ENCODE data around the gene WNT6. TPM values are rescaled to one million over a fixed set of nuclear protein-coding genes. Genes with fewer than 3 reads are reported as not detected.

Gene WNT6
- total RNA-seq (2014; rRNA removed), result not detected in 2 replicates
- percentile 6 among the genes with signal in this experiment for Bru-seq, nascent RNA
- BruChase-seq, experiment 1, labeled RNA remaining after a 6-hour chase, result percentile 5 among the genes with signal in this experiment
- BruChase-seq, experiment 2, labeled RNA remaining after a 2-hour chase, result percentile 8 among the genes with signal in this experiment
- long read RNA-seq, result 0 reads

DNA sequence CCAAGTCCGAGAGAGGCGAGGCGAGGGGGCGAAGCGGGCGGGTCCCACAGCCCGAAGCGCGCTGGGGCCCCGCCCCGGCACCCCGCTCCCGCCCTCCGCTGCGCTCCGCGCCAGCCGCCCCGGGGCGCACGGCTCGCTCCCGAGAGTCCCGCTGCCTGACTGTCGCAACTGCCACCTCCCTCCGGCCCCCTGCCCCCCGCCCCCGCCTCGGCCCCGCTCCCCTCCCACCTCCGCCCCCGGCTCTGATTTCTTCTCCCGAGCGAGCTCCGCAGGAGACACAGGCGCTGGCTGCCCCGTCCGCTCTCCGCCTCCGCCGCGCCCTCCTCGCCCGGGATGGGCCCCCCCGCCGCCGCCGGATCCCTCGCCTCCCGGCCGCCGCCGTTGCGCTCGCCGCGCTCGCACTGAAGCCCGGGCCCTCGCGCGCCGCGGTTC is at the start of gene WNT6:
WNT6 (plus strand) TSS at position 250 of the 432 bp plus-strand sequence. CDS start 233 bp downstream, outside the sequence.
- no peak for DNase-seq
- Histone ChIP-seq H3F3A (ENCODE audit: low read length, unreplicated experiment) (no peaks in the 10 kb centered on the region), H3K9me2 (replicated peaks; ENCODE audit: low read length) (no peaks in the 10 kb centered on the region), H3K27ac (ENCODE audit: low read length) (no peak within 1 kb of the TSS), H3K4me3 (ENCODE audit: low read length) (peak within 1 kb of the TSS; percentile 53; the same call in 1 of the 2 replicates), H3K4me1 (ENCODE audit: insufficient read depth, low read length) (no peaks in the 10 kb centered on the region), H2AFZ (ENCODE audit: low read length) (peak within 1 kb of the TSS; percentile 42; the same call in 1 of the 2 replicates), H3K36me3 (ENCODE audit: low read depth, low read length) (no peaks in the 10 kb centered on the region), H3K79me2 (ENCODE audit: low read length) (no peaks in the 10 kb centered on the region), H3K27me3 (ENCODE audit: low read length) (peaks cover 30% of the 10 kb centered on the region), H4K20me1 (ENCODE audit: low read length) (no peaks in the 10 kb centered on the region), H3K9me3 (ENCODE audit: low read length) (no peaks in the 10 kb centered on the region), H3K9ac (ENCODE audit: low read length) (no peak within 1 kb of the TSS), H3K4me2 (ENCODE audit: low read length) (peak within 1 kb of the TSS; percentile 71)
- POLR2A ChIA-PET (ENCODE audit: unreplicated experiment), result no interaction called here
- intact Hi-C loops (cut with micrococcal nuclease), result no loop called here
- CTCF ChIA-PET, result interaction anchor here (0.6 kb wide), 1 partner anchor 681 kb away, joined by 10 read pairs; no protein-coding TSS in a partner anchor
- TF ChIP-seq, protein P1, sequence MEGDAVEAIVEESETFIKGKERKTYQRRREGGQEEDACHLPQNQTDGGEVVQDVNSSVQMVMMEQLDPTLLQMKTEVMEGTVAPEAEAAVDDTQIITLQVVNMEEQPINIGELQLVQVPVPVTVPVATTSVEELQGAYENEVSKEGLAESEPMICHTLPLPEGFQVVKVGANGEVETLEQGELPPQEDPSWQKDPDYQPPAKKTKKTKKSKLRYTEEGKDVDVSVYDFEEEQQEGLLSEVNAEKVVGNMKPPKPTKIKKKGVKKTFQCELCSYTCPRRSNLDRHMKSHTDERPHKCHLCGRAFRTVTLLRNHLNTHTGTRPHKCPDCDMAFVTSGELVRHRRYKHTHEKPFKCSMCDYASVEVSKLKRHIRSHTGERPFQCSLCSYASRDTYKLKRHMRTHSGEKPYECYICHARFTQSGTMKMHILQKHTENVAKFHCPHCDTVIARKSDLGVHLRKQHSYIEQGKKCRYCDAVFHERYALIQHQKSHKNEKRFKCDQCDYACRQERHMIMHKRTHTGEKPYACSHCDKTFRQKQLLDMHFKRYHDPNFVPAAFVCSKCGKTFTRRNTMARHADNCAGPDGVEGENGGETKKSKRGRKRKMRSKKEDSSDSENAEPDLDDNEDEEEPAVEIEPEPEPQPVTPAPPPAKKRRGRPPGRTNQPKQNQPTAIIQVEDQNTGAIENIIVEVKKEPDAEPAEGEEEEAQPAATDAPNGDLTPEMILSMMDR (conservative IDR thresholded peaks at IDR 0.05; ENCODE audit: low read depth, low read length), result no peak
- TF ChIP-seq EZH2phosphoT487 (IDR thresholded peaks at IDR 0.05; ENCODE audit: borderline replicate concordance, low read length) (no peak), EZH2 (IDR thresholded peaks at IDR 0.05; ENCODE audit: low read length, unreplicated experiment) (no peak)
- ATAC-seq, result peak; percentile 50
- no TSS peak for BruUV-seq (replicated peaks)

DNA sequence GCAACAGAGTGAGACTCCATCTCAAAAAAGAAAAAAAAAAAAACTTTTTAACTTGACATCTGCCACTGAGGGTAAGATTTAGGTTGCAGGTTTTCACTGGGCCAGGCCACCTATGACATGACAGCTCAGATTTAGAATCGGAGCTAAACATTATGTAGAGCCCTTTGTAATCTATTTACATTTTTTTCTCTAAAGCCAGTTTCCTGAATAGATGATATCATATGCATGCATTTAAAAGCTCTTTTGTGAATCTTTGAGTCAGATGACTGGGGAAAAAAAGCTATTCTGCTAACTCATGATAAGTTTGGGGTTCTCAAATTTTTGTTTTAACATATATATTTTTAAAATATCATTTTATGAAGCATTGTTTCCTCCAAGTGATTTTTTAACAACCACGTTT is 49.3 kb upstream of the WNT6 start:
- no peak for TF ChIP-seq EZH2phosphoT487 (IDR thresholded peaks at IDR 0.05; ENCODE audit: borderline replicate concordance, low read length)
- TF ChIP-seq, protein P1 (conservative IDR thresholded peaks at IDR 0.05; ENCODE audit: low read depth, low read length), result no peak
- TF ChIP-seq EZH2 (IDR thresholded peaks at IDR 0.05; ENCODE audit: low read length, unreplicated experiment), result no peak
- H3K36me3 ChIP-seq (ENCODE audit: low read depth, low read length), result no peaks in the 10 kb centered on the region
- H4K20me1 ChIP-seq (ENCODE audit: low read length), result no peaks in the 10 kb centered on the region
- no peaks in the 10 kb centered on the region for H3K9me3 ChIP-seq (ENCODE audit: low read length)
- no peaks in the 10 kb centered on the region for H3K9me2 ChIP-seq (replicated peaks; ENCODE audit: low read length)
- intact Hi-C loops (cut with micrococcal nuclease), result no loop called here
- POLR2A ChIA-PET (ENCODE audit: unreplicated experiment), result interaction anchor here (0.7 kb wide), 1 partner anchor 265 kb away, joined by 10 read pairs; no protein-coding TSS in a partner anchor
- peaks cover 12% of the 10 kb centered on the region for H3K4me1 ChIP-seq (ENCODE audit: insufficient read depth, low read length)
- H2AFZ ChIP-seq (ENCODE audit: low read length), result no peak overlapping the region
- ATAC-seq (no peak), DNase-seq (no peak)
- no peak overlapping the region for H3K27ac ChIP-seq (ENCODE audit: low read length)
- no peaks in the 10 kb centered on the region for H3F3A ChIP-seq (ENCODE audit: low read length, unreplicated experiment)
- H3K9ac ChIP-seq (ENCODE audit: low read length), result no peak overlapping the region
- no peaks in the 10 kb centered on the region for H3K79me2 ChIP-seq (ENCODE audit: low read length)
- H3K27me3 ChIP-seq (ENCODE audit: low read length), result no peaks in the 10 kb centered on the region
- H3K4me3 ChIP-seq (ENCODE audit: low read length), result no peak overlapping the region
- BruUV-seq (replicated peaks), result no TSS peak
- no peak overlapping the region for H3K4me2 ChIP-seq (ENCODE audit: low read length)
- CTCF ChIA-PET, result no interaction called here

DNA sequence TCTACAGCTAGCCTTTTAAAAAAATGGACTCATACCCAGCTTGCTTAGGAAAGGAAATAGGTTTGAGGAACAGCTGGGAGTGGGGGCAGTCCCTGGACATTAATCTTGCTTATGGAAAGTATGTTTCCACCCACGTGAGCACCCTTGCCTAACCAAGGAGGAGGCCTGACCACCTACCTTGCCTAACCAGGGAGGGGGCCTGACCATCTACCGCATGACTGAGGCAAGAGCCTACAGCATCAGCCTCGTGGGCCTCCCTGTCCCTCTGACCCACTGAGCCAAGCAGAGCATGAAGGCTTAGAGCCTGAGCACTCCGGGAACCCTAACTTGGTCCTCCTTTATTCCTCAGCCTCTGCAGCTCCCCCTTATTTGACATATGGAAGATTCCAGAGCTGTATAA is 48.2 kb upstream of the WNT6 start:
- Histone ChIP-seq H3K4me3 (ENCODE audit: low read length) (no peak overlapping the region), H3K27me3 (ENCODE audit: low read length) (no peaks in the 10 kb centered on the region), H2AFZ (ENCODE audit: low read length) (no peak overlapping the region), H3K9me2 (replicated peaks; ENCODE audit: low read length) (no peaks in the 10 kb centered on the region), H3K27ac (ENCODE audit: low read length) (no peak overlapping the region), H3K36me3 (ENCODE audit: low read depth, low read length) (no peaks in the 10 kb centered on the region), H3K79me2 (ENCODE audit: low read length) (no peaks in the 10 kb centered on the region), H3K9ac (ENCODE audit: low read length) (no peak overlapping the region), H3K4me1 (ENCODE audit: insufficient read depth, low read length) (peaks cover 4% of the 10 kb centered on the region; the same call in 1 of the 2 replicates), H3F3A (ENCODE audit: low read length, unreplicated experiment) (no peaks in the 10 kb centered on the region), H3K9me3 (ENCODE audit: low read length) (no peaks in the 10 kb centered on the region), H3K4me2 (ENCODE audit: low read length) (no peak overlapping the region), H4K20me1 (ENCODE audit: low read length) (no peaks in the 10 kb centered on the region)
- ChIA-PET CTCF (no interaction called here), POLR2A (ENCODE audit: unreplicated experiment) (no interaction called here)
- ATAC-seq (no peak), DNase-seq (no peak)
- intact Hi-C loops (cut with micrococcal nuclease), result no loop called here
- TF ChIP-seq EZH2 (IDR thresholded peaks at IDR 0.05; ENCODE audit: low read length, unreplicated experiment) (no peak), EZH2phosphoT487 (IDR thresholded peaks at IDR 0.05; ENCODE audit: borderline replicate concordance, low read length) (no peak)
- TF ChIP-seq, protein P1 (conservative IDR thresholded peaks at IDR 0.05; ENCODE audit: low read depth, low read length), result no peak
- no TSS peak for BruUV-seq (replicated peaks)

Data from PC-3 (cell line).